ENCODE measurements around the gene P2RY14.

The P2RY14 gene

DNA sequence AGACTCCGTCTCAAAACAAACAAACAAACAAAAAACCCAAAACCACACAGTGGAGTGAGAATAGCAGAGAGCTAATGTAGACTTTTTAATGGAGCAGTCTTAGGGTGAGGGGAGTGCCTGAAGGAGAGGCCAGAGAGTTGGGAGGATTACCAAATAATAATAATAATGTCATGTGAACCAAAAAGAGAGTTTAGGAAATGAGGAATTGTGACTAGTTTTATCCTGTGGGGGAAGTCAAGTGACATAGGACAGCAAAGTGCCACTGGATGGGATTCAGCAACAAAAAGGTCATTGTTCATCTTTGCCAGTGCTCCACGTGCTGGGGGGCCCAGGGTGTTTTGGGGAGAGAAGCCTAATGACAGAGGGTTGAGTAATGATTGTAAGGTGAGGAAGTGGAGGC is 25.4 kb upstream of the P2RY14 start:
- DNase-seq (ENCODE audit: low read depth) = no peak
- no peak overlapping the region for H3K4me3 ChIP-seq (ENCODE audit: low read length)
- no peak for TF ChIP-seq CTCF (IDR thresholded peaks at IDR 0.05; ENCODE audit: insufficient read depth, low read depth, low read length, missing control alignments)

DNA sequence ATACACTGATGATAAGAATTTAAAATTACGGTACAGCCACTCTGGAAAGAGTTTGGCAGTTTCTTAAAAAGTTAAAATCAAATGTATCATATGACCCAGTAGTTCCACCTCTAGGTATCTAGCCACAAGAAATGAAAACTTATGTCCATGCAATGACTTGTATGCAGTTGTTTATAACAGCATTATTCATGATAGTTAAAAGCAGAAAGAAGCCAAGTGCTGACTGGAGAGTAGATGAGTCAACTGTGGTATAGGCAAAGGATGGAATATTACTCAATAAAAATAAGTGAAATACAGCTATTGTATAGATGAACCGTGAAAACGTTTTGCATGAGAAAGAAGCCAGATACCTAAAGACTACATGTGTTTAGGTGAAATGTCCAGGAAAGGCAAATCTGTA is 23.4 kb upstream of the P2RY14 start:
- H3K4me3 ChIP-seq (ENCODE audit: low read length) = no peak overlapping the region
- DNase-seq (ENCODE audit: low read depth) = peak; percentile 83
- TF ChIP-seq CTCF (IDR thresholded peaks at IDR 0.05; ENCODE audit: insufficient read depth, low read depth, low read length, missing control alignments) = no peak

- no peak for DNase-seq (ENCODE audit: low read depth)
- no peak for TF ChIP-seq CTCF (IDR thresholded peaks at IDR 0.05; ENCODE audit: insufficient read depth, low read depth, low read length, missing control alignments)
- H3K4me3 ChIP-seq (ENCODE audit: low read length) = no peak overlapping the region
Measured at GRCh38 chr3:151300539-151300938, 22.2 kb upstream of the P2RY14 start.

- TF ChIP-seq CTCF (IDR thresholded peaks at IDR 0.05; ENCODE audit: insufficient read depth, low read depth, low read length, missing control alignments) = no peak
- DNase-seq (ENCODE audit: low read depth) = no peak
- H3K4me3 ChIP-seq (ENCODE audit: low read length) = no peak overlapping the region
Measured at GRCh38 chr3:151299006-151299405, 20.7 kb upstream of the P2RY14 start.

GRCh38 chr3:151297429-151297828 is 19.1 kb upstream of the P2RY14 start:
- DNase-seq (ENCODE audit: low read depth) = no peak
- no peak overlapping the region for H3K4me3 ChIP-seq (ENCODE audit: low read length)
- no peak for TF ChIP-seq CTCF (IDR thresholded peaks at IDR 0.05; ENCODE audit: insufficient read depth, low read depth, low read length, missing control alignments)

- H3K4me3 ChIP-seq (ENCODE audit: low read length) = no peak overlapping the region
- no peak for TF ChIP-seq CTCF (IDR thresholded peaks at IDR 0.05; ENCODE audit: insufficient read depth, low read depth, low read length, missing control alignments)
- DNase-seq (ENCODE audit: low read depth) = no peak
Measured at GRCh38 chr3:151296226-151296625, 17.9 kb upstream of the P2RY14 start.

DNA sequence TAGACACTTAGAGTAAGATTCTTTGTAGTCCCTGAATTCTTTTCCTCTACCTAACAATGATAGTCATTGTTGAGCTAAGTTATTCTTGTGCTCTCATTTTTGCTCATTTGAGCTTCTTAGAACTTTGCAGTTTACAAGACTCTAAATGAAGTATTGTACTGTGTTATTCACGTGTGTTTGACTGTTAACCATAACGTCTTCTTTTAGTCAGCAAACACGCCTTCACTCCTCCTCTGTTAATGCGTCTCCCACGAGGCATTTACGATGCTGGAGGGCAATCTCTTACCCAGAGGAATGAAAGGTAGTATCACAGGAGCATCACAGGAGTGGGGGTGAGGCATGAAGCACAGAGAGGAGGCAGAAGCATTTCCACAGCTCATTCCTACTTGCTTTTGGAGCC is 14.8 kb upstream of the P2RY14 start:
- peak; percentile 29 for DNase-seq (ENCODE audit: low read depth)
- no peak overlapping the region for H3K4me3 ChIP-seq (ENCODE audit: low read length)
- no peak for TF ChIP-seq CTCF (IDR thresholded peaks at IDR 0.05; ENCODE audit: insufficient read depth, low read depth, low read length, missing control alignments)
